Kidney epithelial cell (primary cell): ENCODE data around the gene PRR16. TPM values are rescaled to one million over a fixed set of nuclear protein-coding genes. Genes with fewer than 3 reads are reported as not detected.

Source experiments
- DNase-seq: peaks from one replicate; pipeline ENCODE4 v3.0.0-alpha.2; 2010; ENCODE audit warnings: low read depth
- H3K27me3 ChIP-seq: 2 replicates; pipeline ENCODE4 v1.6.0; 2011; ENCODE audit warnings: low read length; ENCODE audit not compliant: control insufficient read depth, insufficient read depth
- H3K36me3 ChIP-seq: 2 replicates; pipeline ENCODE4 v1.5.1; 2011; ENCODE audit warnings: low read length; ENCODE audit not compliant: control insufficient read depth, insufficient read depth
- H3K4me3 ChIP-seq: 2 replicates; pipeline ENCODE4 v1.5.1; 2011; ENCODE audit warnings: low read depth, mild to moderate bottlenecking, control low read depth, low read length
- total RNA-seq: library from RNA; depleted of rRNA; stranded (reverse); fragments of >200 nt; gene quantifications from 2 replicates; pipeline ENCODE4 v1.2.3, GENCODE V29; 2015
- TF ChIP-seq, protein P1 (sequence below): IDR thresholded peaks from 2 replicates; pipeline ENCODE4 v1.5.1; 2011; ENCODE audit warnings: mild to moderate bottlenecking, moderate library complexity, low read length, control low read depth, inconsistent platforms; ENCODE audit not compliant: insufficient read depth, poor library complexity, severe bottlenecking

Gene PRR16
- total RNA-seq, 1 donor from 2014 or later: 1.0 TPM

DNA sequence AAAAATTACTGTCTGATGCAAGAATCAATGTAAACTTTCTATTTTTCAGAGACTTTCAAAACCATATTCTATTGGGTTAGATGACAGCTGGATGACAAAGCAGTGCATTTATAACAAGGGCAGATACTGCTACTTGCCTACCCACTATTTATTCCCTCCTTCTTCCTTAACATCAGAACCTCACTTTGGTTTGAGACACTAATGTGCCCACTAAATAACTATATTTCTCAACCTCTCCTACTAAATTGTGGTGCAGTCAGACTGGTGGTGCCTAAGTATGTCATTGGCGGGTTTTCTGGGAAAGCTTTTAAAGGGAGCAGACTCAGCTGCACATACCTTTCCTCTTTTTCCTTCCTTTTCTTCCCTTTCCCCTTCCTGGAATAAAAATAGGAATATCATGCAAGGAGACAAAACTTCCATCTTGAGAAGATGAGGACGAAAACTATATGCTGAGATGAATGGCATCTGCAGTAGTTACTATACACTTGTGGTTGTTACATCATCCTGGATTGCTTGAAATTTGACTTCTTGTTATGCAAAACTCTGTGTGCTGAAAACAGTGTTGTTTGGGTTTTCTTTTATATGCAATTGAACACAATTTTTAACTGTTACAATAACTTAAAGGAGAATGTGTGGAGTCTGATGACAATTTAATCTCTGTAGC lies 43.8 kb downstream of the PRR16 start:
- TF ChIP-seq, protein P1, sequence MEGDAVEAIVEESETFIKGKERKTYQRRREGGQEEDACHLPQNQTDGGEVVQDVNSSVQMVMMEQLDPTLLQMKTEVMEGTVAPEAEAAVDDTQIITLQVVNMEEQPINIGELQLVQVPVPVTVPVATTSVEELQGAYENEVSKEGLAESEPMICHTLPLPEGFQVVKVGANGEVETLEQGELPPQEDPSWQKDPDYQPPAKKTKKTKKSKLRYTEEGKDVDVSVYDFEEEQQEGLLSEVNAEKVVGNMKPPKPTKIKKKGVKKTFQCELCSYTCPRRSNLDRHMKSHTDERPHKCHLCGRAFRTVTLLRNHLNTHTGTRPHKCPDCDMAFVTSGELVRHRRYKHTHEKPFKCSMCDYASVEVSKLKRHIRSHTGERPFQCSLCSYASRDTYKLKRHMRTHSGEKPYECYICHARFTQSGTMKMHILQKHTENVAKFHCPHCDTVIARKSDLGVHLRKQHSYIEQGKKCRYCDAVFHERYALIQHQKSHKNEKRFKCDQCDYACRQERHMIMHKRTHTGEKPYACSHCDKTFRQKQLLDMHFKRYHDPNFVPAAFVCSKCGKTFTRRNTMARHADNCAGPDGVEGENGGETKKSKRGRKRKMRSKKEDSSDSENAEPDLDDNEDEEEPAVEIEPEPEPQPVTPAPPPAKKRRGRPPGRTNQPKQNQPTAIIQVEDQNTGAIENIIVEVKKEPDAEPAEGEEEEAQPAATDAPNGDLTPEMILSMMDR: no peak
- no peak overlapping the region for H3K4me3 ChIP-seq
- no peak for DNase-seq
- no peaks in the 10 kb centered on the region for H3K27me3 ChIP-seq
- no peaks in the 10 kb centered on the region for H3K36me3 ChIP-seq

DNA sequence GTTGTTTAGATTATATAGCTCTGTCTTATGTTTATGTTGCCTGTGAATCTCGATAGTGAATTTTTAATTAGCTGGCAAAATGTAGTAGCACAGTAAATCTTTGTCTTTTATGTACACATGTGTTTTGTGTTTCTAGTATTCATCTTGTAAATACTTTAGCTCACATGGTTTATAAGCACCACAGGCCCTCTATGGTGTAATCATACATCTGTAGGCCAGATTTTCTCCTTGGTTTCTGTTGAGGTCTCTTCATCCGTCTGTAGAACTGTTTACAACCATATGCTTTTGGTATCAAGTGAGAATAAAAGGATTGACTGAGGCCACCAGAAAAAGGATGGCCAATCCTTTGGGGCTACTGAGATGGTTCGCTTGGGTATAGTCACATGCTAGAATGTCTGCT lies 45.0 kb downstream of the PRR16 start:
- H3K27me3 ChIP-seq: no peaks in the 10 kb centered on the region
- TF ChIP-seq, protein P1: no peak
- no peaks in the 10 kb centered on the region for H3K36me3 ChIP-seq
- H3K4me3 ChIP-seq: no peak overlapping the region
- no peak for DNase-seq

DNA sequence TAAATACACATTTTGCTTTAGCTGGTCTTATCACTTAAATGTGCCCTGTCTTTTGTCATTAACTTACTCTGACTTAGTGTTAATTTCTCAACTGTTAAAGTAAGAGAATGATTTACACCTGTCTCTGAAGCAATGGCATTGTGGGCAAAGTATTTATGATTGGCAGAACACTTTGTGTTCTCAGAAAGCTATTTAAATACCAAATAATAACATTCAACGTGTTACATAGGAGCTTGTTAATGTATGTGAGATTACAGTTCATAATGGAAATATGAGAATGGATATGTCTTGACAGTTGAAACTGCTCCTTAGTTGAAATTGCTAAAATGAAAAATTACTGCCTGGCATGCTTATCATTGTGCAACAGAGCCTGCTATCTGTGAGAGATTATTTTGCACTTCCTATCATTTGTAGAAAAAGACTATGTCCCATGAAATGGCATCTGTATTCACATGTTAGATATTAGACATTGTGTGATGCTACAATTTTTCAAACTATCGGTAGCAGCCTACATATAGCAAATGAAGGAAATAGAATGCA lies 46.1 kb downstream of the PRR16 start:
- H3K4me3 ChIP-seq: no peak overlapping the region
- TF ChIP-seq, protein P1: no peak
- no peaks in the 10 kb centered on the region for H3K36me3 ChIP-seq
- no peaks in the 10 kb centered on the region for H3K27me3 ChIP-seq
- DNase-seq: no peak

DNA sequence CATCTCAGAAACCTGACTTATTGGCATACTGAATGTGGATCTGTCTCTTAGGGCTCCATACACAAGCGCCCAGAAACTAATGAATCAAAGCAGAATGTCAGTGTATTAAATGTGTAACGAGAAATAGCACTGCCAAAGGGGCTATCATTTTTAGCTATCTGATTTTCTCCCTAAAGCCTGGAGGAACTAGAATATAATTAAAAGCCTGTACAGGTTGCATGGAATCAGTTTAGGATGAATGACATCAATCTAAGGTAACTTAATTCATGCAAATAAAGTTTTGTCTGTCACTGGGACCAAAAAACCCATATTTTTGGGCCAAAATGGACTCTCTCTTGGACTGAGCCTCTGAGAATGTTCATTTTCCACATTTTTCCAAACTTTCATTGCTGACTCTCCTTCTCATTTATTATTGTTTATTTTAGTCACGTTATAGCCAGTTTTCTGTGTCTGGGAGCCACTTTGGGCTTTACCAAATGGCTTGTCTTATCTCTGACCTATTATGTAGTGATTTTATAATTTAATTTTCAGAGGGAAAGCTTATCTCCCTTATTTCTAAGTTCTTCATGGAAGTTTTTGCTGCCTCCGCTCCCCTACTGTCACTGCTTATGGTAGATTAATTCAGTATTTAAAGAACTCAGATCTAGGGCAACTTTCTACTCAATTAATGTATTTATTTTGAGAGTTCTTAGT lies 47.0 kb downstream of the PRR16 start:
- DNase-seq: no peak

DNA sequence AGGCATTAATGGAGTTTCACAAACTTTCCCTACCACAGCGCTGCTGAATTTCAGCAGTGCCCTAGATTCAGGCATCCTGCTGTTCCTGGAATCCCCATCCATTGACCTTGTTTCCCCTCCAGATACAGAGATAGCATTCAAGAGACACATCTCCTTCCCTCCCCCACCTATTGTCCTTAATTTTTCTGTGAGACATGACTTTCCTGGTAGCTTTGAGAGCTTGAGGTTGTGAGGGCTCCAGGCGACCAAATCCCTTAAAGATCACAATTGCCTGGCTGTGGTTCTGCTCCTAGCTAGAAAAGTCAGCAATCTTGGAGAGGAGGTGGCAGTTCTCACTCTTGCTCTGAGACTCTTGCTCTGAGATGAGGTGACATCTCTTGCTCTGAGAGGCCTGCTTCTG lies 48.0 kb downstream of the PRR16 start:
- H3K27me3 ChIP-seq: no peaks in the 10 kb centered on the region
- H3K4me3 ChIP-seq: no peak overlapping the region
- TF ChIP-seq, protein P1: no peak
- no peak for DNase-seq
- no peaks in the 10 kb centered on the region for H3K36me3 ChIP-seq

More for the DNA sequence above, 47.0 kb downstream of the PRR16 start:
- TF ChIP-seq, protein P1: no peak
- no peak overlapping the region for H3K4me3 ChIP-seq
- H3K36me3 ChIP-seq: no peaks in the 10 kb centered on the region
- no peaks in the 10 kb centered on the region for H3K27me3 ChIP-seq
